Measurements from ENCODE around the gene HORMAD2. TPM values are rescaled to one million over a fixed set of nuclear protein-coding genes. Genes with fewer than 3 reads are reported as not detected.

HORMAD2 gene, protein sequence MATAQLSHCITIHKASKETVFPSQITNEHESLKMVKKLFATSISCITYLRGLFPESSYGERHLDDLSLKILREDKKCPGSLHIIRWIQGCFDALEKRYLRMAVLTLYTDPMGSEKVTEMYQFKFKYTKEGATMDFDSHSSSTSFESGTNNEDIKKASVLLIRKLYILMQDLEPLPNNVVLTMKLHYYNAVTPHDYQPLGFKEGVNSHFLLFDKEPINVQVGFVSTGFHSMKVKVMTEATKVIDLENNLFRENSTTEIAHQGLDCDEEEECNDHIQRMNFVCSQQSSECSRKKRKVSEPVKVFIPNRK
- total RNA-seq, result 0.23 to 0.47 TPM in 2 of 3 replicates, not detected in the other

- peaks cover 22% of the 10 kb centered on the region for H3K4me1 Mint-ChIP-seq
- peaks cover 6% of the 10 kb centered on the region for H3K9me3 Mint-ChIP-seq
- no peak within 1 kb of the TSS for H3K27ac Mint-ChIP-seq
- peak; percentile 25 to 45 for DNase-seq (ENCODE audit: low spot score in 2 of 2, unreplicated experiment in 2 of 2)
- peaks cover 7% of the 10 kb centered on the region for H3K27me3 Mint-ChIP-seq (ENCODE audit: low read depth)
- TF ChIP-seq, protein P1, sequence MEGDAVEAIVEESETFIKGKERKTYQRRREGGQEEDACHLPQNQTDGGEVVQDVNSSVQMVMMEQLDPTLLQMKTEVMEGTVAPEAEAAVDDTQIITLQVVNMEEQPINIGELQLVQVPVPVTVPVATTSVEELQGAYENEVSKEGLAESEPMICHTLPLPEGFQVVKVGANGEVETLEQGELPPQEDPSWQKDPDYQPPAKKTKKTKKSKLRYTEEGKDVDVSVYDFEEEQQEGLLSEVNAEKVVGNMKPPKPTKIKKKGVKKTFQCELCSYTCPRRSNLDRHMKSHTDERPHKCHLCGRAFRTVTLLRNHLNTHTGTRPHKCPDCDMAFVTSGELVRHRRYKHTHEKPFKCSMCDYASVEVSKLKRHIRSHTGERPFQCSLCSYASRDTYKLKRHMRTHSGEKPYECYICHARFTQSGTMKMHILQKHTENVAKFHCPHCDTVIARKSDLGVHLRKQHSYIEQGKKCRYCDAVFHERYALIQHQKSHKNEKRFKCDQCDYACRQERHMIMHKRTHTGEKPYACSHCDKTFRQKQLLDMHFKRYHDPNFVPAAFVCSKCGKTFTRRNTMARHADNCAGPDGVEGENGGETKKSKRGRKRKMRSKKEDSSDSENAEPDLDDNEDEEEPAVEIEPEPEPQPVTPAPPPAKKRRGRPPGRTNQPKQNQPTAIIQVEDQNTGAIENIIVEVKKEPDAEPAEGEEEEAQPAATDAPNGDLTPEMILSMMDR (IDR thresholded peaks at IDR 0.05; ENCODE audit: unreplicated experiment), result no peak
- no peaks in the 10 kb centered on the region for H3K36me3 Mint-ChIP-seq
- peak within 1 kb of the TSS; percentile 65 for H3K4me3 Mint-ChIP-seq
Measured at GRCh38 chr22:30079952-30080533, at the start of gene HORMAD2. Gene HORMAD2 (plus strand): TSS chr22:30080464. CDS start chr22:30093953, 13,489 bp downstream.

- H3K4me3 Mint-ChIP-seq, result no peak overlapping the region
- no peak for DNase-seq (ENCODE audit: low spot score in 2 of 2, unreplicated experiment in 2 of 2)
- H3K27me3 Mint-ChIP-seq (ENCODE audit: low read depth), result no peaks in the 10 kb centered on the region
- peaks cover 24% of the 10 kb centered on the region for H3K4me1 Mint-ChIP-seq
- peaks cover 16% of the 10 kb centered on the region for H3K36me3 Mint-ChIP-seq
- TF ChIP-seq, protein P1 (IDR thresholded peaks at IDR 0.05; ENCODE audit: unreplicated experiment), result no peak
- H3K9me3 Mint-ChIP-seq, result no peaks in the 10 kb centered on the region
- no peak overlapping the region for H3K27ac Mint-ChIP-seq
Measured at GRCh38 chr22:30031328-30031727, 48.9 kb upstream of the HORMAD2 start.

DNA sequence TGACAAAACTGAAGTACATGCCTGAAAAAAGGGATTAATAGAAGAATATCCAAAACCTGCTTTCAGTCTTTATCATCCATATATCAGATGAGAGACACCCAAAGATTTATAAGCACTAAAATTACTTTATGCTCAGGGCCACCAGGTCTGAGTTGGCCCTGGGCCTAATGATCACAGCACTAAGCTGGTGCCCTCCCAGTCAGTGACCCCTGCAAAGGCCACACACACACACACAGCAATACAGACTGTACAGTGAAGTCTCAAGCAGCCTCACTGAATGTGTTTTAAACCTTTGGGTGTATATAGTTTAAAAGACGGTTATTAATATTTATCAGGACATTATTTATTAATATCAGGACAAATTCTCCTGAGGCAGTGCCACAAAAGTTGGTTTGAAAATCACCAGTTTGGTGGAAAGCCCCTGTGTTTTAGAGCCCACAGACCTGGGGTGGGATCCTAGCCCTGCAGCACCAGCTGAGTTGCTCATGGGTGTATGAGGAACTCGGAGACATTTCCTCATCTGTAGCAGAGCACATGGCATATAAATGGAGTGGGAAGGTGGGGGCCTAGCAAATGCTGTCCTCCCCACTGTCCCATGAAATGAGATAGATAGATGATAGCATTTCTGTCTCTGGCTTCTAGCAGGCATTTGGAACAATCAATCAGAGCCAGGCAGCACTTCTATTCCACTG, 48.4 kb upstream of the HORMAD2 start:
- H3K4me1 Mint-ChIP-seq, result peaks cover 29% of the 10 kb centered on the region
- DNase-seq (ENCODE audit: low spot score in 2 of 2, unreplicated experiment in 2 of 2), result no peak
- no peaks in the 10 kb centered on the region for H3K27me3 Mint-ChIP-seq (ENCODE audit: low read depth)
- H3K36me3 Mint-ChIP-seq, result peaks cover 14% of the 10 kb centered on the region
- H3K27ac Mint-ChIP-seq, result peak overlapping the region; percentile 72
- no peak overlapping the region for H3K4me3 Mint-ChIP-seq
- TF ChIP-seq, protein P1 (IDR thresholded peaks at IDR 0.05; ENCODE audit: unreplicated experiment), result no peak
- no peaks in the 10 kb centered on the region for H3K9me3 Mint-ChIP-seq

DNA sequence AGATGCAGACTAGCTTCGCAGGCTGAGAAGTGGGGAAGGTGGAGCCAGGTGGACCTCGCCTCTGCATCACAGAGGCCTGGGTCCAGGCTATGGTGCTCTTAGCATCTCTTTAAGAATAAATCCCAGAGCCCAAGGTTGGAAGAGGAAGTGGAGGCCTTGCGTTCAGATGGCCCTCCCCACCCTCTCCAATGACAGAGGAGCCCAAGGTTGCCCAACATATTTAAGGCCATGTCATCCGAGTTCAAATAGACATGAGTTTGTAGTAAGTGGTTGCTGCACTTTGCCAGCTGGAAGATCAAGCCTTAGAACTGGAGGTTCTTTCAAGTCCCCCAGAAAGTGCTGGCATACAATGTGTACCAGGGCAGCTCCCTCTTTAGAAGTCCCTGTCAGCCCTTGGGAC, 47.1 kb upstream of the HORMAD2 start:
- TF ChIP-seq, protein P1 (IDR thresholded peaks at IDR 0.05; ENCODE audit: unreplicated experiment), result no peak
- H3K27ac Mint-ChIP-seq, result no peak overlapping the region
- DNase-seq (ENCODE audit: low spot score in 2 of 2, unreplicated experiment in 2 of 2), result no peak
- no peaks in the 10 kb centered on the region for H3K9me3 Mint-ChIP-seq
- peaks cover 5% of the 10 kb centered on the region for H3K36me3 Mint-ChIP-seq
- H3K27me3 Mint-ChIP-seq (ENCODE audit: low read depth), result no peaks in the 10 kb centered on the region
- H3K4me3 Mint-ChIP-seq, result no peak overlapping the region
- peaks cover 31% of the 10 kb centered on the region for H3K4me1 Mint-ChIP-seq

GRCh38 chr22:30033901-30034300, 46.4 kb upstream of the HORMAD2 start:
- H3K36me3 Mint-ChIP-seq, result peaks cover 2% of the 10 kb centered on the region
- TF ChIP-seq, protein P1 (IDR thresholded peaks at IDR 0.05; ENCODE audit: unreplicated experiment), result no peak
- H3K27ac Mint-ChIP-seq, result no peak overlapping the region
- no peaks in the 10 kb centered on the region for H3K9me3 Mint-ChIP-seq
- no peak overlapping the region for H3K4me3 Mint-ChIP-seq
- H3K4me1 Mint-ChIP-seq, result peaks cover 35% of the 10 kb centered on the region
- no peaks in the 10 kb centered on the region for H3K27me3 Mint-ChIP-seq (ENCODE audit: low read depth)
- DNase-seq (ENCODE audit: low spot score in 2 of 2, unreplicated experiment in 2 of 2), result no peak
